ENCODE measurements around the gene CACNA1D.

CACNA1D gene

GRCh38 chr3:53841296-53841695 lies 346.9 kb downstream of the CACNA1D start:
- TF ChIP-seq, protein P1, sequence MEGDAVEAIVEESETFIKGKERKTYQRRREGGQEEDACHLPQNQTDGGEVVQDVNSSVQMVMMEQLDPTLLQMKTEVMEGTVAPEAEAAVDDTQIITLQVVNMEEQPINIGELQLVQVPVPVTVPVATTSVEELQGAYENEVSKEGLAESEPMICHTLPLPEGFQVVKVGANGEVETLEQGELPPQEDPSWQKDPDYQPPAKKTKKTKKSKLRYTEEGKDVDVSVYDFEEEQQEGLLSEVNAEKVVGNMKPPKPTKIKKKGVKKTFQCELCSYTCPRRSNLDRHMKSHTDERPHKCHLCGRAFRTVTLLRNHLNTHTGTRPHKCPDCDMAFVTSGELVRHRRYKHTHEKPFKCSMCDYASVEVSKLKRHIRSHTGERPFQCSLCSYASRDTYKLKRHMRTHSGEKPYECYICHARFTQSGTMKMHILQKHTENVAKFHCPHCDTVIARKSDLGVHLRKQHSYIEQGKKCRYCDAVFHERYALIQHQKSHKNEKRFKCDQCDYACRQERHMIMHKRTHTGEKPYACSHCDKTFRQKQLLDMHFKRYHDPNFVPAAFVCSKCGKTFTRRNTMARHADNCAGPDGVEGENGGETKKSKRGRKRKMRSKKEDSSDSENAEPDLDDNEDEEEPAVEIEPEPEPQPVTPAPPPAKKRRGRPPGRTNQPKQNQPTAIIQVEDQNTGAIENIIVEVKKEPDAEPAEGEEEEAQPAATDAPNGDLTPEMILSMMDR (conservative IDR thresholded peaks at IDR 0.05; ENCODE audit: low read depth), result no peak
- CTCF ChIA-PET, result no interaction called here
- DNase-seq (ENCODE audit: low spot score), result no peak
- POLR2A ChIA-PET (ENCODE audit: low non-redundant PET), result no interaction called here
- H3K27ac ChIP-seq, result no peak overlapping the region

DNA sequence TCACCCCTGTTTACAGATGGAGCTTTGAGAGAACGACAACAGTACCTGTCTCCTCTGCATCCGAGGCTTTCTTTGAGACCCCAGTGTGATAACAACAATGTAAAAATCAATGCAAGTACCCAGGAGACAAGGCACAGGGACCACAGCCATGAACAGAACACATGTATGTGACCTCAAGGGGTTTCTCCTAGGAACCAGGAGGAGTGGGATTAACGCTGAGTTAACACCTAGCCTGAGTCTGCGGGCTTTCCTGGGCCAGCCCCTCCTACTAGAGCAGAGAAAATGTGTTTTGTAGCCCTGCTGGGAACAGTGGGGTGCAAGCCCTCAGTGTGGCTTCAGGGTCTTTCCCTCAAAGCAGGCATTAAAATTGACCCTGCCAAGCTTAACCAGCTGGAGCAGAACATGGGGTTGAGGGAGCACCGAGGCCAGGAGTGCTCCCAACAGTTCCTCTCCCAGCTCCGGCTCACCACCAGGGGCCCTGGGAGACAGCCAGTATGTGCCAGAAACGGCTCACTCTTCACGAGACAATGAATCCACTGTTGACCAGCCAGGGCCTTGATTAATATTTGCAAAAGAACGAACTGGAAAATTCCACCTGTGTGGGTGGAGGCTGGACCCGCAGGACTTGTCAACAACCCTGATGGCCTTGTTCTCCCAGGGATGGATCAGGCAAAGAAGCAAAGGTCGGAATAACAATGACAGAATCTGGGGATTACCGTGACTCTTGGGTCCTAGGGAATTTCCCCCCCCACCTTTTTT lies 348.2 kb downstream of the CACNA1D start:
- TF ChIP-seq, protein P1 (conservative IDR thresholded peaks at IDR 0.05; ENCODE audit: low read depth), result no peak
- H3K27ac ChIP-seq, result no peak overlapping the region
- ChIA-PET POLR2A (ENCODE audit: low non-redundant PET) (no interaction called here), CTCF (interaction anchor here (0.6 kb wide), 2 partner anchors 11 to 315 kb away, joined by 3 read pairs; no protein-coding TSS in a partner anchor)
- DNase-seq (ENCODE audit: low spot score), result no peak

GRCh38 chr3:53843195-53844177 lies 349.1 kb downstream of the CACNA1D start:
- CTCF ChIA-PET, result interaction anchor here (0.7 kb wide), 1 partner anchor 1005 kb away, joined by 5 read pairs; no protein-coding TSS in a partner anchor
- POLR2A ChIA-PET (ENCODE audit: low non-redundant PET), result no interaction called here

GRCh38 chr3:53844262-53845102 lies 350.1 kb downstream of the CACNA1D start:
- ChIA-PET POLR2A (ENCODE audit: low non-redundant PET) (no interaction called here), CTCF (interaction anchor here (0.7 to 0.8 kb wide), 2 partner anchors 16 to 1006 kb away, joined by 3 to 5 read pairs; no protein-coding TSS in a partner anchor)
- DNase-seq (ENCODE audit: low spot score), result no peak
- TF ChIP-seq, protein P1 (conservative IDR thresholded peaks at IDR 0.05; ENCODE audit: low read depth), result no peak
- no peak overlapping the region for H3K27ac ChIP-seq

More at GRCh38 chr3:53843195-53844177, 349.1 kb downstream of the CACNA1D start:
- TF ChIP-seq, protein P1 (conservative IDR thresholded peaks at IDR 0.05; ENCODE audit: low read depth), result no peak
- H3K27ac ChIP-seq, result no peak overlapping the region
- no peak for DNase-seq (ENCODE audit: low spot score)

GRCh38 chr3:53845103-53845880 lies 350.9 kb downstream of the CACNA1D start:
- CTCF ChIA-PET, result interaction anchor here (0.8 kb wide), 1 partner anchor 16 kb away, joined by 3 read pairs; no protein-coding TSS in a partner anchor
- TF ChIP-seq, protein P1 (conservative IDR thresholded peaks at IDR 0.05; ENCODE audit: low read depth), result peak; percentile 16; the same call in 1 of the 2 replicates
- POLR2A ChIA-PET (ENCODE audit: low non-redundant PET), result no interaction called here
- DNase-seq (ENCODE audit: low spot score), result peak; percentile 34
- H3K27ac ChIP-seq, result no peak overlapping the region

Data from RWPE1 (cell line).